Activated naive CD4-positive, alpha-beta T cell treated with anti-CD3 and anti-CD28 coated beads, Interleukin-2, amount 10 ng/mL, durations not matched to agents 7 days and 5 days (primary cell): Measurements from ENCODE around the gene CAMTA1.
"Not testable (repeated sequence)": the region's sequence is repeated elsewhere in the genome, so short reads cannot be mapped to it uniquely, and the experiment has no call there.

Source experiments
- CTCF ChIA-PET: fragments of 350-600 bp; sonication (Branson Sonifier 250); formaldehyde crosslinking; loops from one replicate; lab custom pipeline; 2021; ENCODE audit warnings: antibody characterized with exemption; lab: Charles Lee
- DNase-seq: peaks from one replicate; pipeline ENCODE4 v3.0.0-alpha.2; 2020
- H3K27ac Mint-ChIP-seq: one replicate; pipeline ENCODE4 v1.8.0; 2021; ENCODE audit warnings: mild to moderate bottlenecking, moderate library complexity, mixed read lengths
- H3K27me3 Mint-ChIP-seq: one replicate; pipeline ENCODE4 v1.8.0; 2021; ENCODE audit warnings: mild to moderate bottlenecking, mixed read lengths
- H3K36me3 Mint-ChIP-seq: one replicate; pipeline ENCODE4 v1.8.0; 2021; ENCODE audit warnings: mixed read lengths
- H3K4me1 Mint-ChIP-seq: one replicate; pipeline ENCODE4 v1.8.0; 2021; ENCODE audit warnings: mixed read lengths
- H3K4me3 Mint-ChIP-seq: one replicate; pipeline ENCODE4 v1.8.0; 2021; ENCODE audit warnings: mild to moderate bottlenecking, moderate library complexity, mixed read lengths
- H3K9me3 Mint-ChIP-seq: one replicate; pipeline ENCODE4 v1.8.0; 2021; ENCODE audit warnings: mixed read lengths

The CAMTA1 gene

GRCh38 chr1:7401814-7402547 is 616.7 kb downstream of the CAMTA1 start:
- no peak for DNase-seq
- H3K27ac Mint-ChIP-seq = no peak overlapping the region
- no peaks in the 10 kb centered on the region for H3K36me3 Mint-ChIP-seq
- H3K9me3 Mint-ChIP-seq = no peaks in the 10 kb centered on the region
- H3K4me3 Mint-ChIP-seq = no peak overlapping the region
- CTCF ChIA-PET = no interaction called here
- no peaks in the 10 kb centered on the region for H3K4me1 Mint-ChIP-seq
- peaks cover 4% of the 10 kb centered on the region for H3K27me3 Mint-ChIP-seq

GRCh38 chr1:7402548-7402850 is 617.2 kb downstream of the CAMTA1 start:
- no peak overlapping the region for H3K27ac Mint-ChIP-seq
- no peak overlapping the region for H3K4me3 Mint-ChIP-seq
- no peaks in the 10 kb centered on the region for H3K4me1 Mint-ChIP-seq
- DNase-seq = no peak
- no peaks in the 10 kb centered on the region for H3K9me3 Mint-ChIP-seq
- H3K36me3 Mint-ChIP-seq = no peaks in the 10 kb centered on the region
- H3K27me3 Mint-ChIP-seq = peaks cover 4% of the 10 kb centered on the region
- CTCF ChIA-PET = no interaction called here

- no peaks in the 10 kb centered on the region for H3K36me3 Mint-ChIP-seq
- no peak overlapping the region for H3K27ac Mint-ChIP-seq
- CTCF ChIA-PET = no interaction called here
- no peaks in the 10 kb centered on the region for H3K9me3 Mint-ChIP-seq
- no peak for DNase-seq
- peaks cover 4% of the 10 kb centered on the region for H3K27me3 Mint-ChIP-seq
- no peaks in the 10 kb centered on the region for H3K4me1 Mint-ChIP-seq
- no peak overlapping the region for H3K4me3 Mint-ChIP-seq
These were observed 618.2 kb downstream of the CAMTA1 start for GRCh38 chr1:7403265-7404045.

GRCh38 chr1:7404046-7404742 is 618.9 kb downstream of the CAMTA1 start:
- Mint-ChIP-seq H3K27ac (no peak overlapping the region), H3K4me1 (no peaks in the 10 kb centered on the region), H3K27me3 (peaks cover 4% of the 10 kb centered on the region), H3K4me3 (no peak overlapping the region), H3K36me3 (no peaks in the 10 kb centered on the region), H3K9me3 (no peaks in the 10 kb centered on the region)
- CTCF ChIA-PET = no interaction called here
- DNase-seq = no peak

GRCh38 chr1:7405844-7406500 is 620.7 kb downstream of the CAMTA1 start:
- Mint-ChIP-seq H3K27ac (no peak overlapping the region), H3K36me3 (no peaks in the 10 kb centered on the region), H3K4me1 (no peaks in the 10 kb centered on the region), H3K9me3 (no peaks in the 10 kb centered on the region), H3K4me3 (no peak overlapping the region), H3K27me3 (peaks cover 4% of the 10 kb centered on the region)
- CTCF ChIA-PET = interaction anchor here (0.5 kb wide), 1 partner anchor 15 kb away, joined by 3 read pairs; no protein-coding TSS in a partner anchor
- no peak for DNase-seq

GRCh38 chr1:7406641-7407543 is 621.6 kb downstream of the CAMTA1 start:
- H3K36me3 Mint-ChIP-seq = no peaks in the 10 kb centered on the region
- no peaks in the 10 kb centered on the region for H3K4me1 Mint-ChIP-seq
- CTCF ChIA-PET = no interaction called here
- DNase-seq = no peak
- peaks cover 4% of the 10 kb centered on the region for H3K27me3 Mint-ChIP-seq
- H3K9me3 Mint-ChIP-seq = no peaks in the 10 kb centered on the region
- H3K27ac Mint-ChIP-seq = no peak overlapping the region
- no peak overlapping the region for H3K4me3 Mint-ChIP-seq

- CTCF ChIA-PET = no interaction called here
- no peaks in the 10 kb centered on the region for H3K36me3 Mint-ChIP-seq
- DNase-seq = no peak
- no peaks in the 10 kb centered on the region for H3K27me3 Mint-ChIP-seq
- H3K4me1 Mint-ChIP-seq = no peaks in the 10 kb centered on the region
- no peak overlapping the region for H3K4me3 Mint-ChIP-seq
- H3K9me3 Mint-ChIP-seq = no peaks in the 10 kb centered on the region
- no peak overlapping the region for H3K27ac Mint-ChIP-seq
These were observed 622.3 kb downstream of the CAMTA1 start for GRCh38 chr1:7407544-7407895.

DNA sequence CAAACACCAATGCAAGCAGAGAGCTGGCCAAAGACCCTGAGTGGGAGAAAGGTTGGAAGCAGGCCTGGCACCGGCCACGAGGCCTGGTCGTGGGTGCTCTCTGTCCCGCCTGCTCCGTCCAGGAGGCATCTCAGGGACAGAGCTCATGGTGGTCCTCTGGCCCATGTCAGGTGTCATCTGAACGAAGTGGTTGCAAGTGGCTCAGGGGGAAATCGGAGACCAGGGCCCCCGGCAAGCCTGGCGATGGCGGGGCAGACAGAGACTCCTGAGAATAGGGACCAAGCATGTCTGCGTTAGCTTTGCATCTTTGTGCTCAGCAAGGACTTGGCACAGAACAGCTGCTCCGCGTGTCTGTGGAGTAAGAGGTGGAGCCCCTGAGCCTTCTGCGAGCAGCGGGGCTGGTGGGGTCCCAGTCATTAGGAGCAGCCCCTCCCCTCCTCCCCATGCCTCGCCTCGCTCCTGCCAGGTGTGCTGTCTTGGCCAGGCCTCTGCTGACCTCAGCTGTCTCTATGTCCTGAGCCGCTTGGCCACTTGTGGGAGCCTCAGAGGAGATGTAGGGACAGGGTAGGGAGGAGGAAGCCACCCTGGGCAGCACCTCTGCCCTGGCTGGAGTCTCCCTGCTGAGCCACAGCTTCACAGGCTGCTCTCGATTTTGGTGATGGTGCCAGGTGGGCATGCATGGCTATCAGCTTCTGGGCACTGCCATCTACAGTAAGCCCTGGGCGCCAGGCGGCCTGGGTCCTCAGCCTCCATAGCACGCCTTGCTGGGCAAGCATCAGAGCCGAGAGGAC is 622.9 kb downstream of the CAMTA1 start:
- Mint-ChIP-seq H3K27me3 (no peaks in the 10 kb centered on the region), H3K9me3 (no peaks in the 10 kb centered on the region), H3K4me1 (no peaks in the 10 kb centered on the region), H3K36me3 (no peaks in the 10 kb centered on the region), H3K27ac (no peak overlapping the region), H3K4me3 (no peak overlapping the region)
- CTCF ChIA-PET = no interaction called here
- DNase-seq = no peak

DNA sequence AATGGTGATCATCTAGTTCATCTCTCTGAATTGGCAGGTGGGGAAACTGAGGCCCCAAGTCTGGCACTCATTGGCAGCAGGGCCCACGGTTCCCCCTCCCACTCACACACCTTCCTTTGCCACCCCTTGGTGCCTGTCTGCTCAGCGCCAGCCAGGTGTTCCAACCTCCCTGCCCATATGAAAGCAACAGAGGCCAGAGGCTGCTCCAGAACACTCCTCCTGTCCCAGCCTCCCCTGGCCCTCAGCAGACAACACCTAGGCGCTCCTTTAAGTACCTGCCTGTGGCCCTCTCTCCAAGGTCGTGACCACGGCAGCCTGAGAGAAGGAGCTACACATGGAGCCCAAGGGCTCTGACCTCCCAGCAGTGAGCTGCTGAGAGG is 623.5 kb downstream of the CAMTA1 start:
- H3K9me3 Mint-ChIP-seq = no peaks in the 10 kb centered on the region
- no peaks in the 10 kb centered on the region for H3K36me3 Mint-ChIP-seq
- DNase-seq = no peak
- no peak overlapping the region for H3K27ac Mint-ChIP-seq
- CTCF ChIA-PET = no interaction called here
- H3K27me3 Mint-ChIP-seq = no peaks in the 10 kb centered on the region
- no peaks in the 10 kb centered on the region for H3K4me1 Mint-ChIP-seq
- H3K4me3 Mint-ChIP-seq = no peak overlapping the region

GRCh38 chr1:7409278-7409677 is 624.0 kb downstream of the CAMTA1 start:
- no peak for DNase-seq
- Mint-ChIP-seq H3K4me3 (no peak overlapping the region), H3K27ac (no peak overlapping the region), H3K27me3 (no peaks in the 10 kb centered on the region), H3K36me3 (no peaks in the 10 kb centered on the region), H3K4me1 (no peaks in the 10 kb centered on the region), H3K9me3 (no peaks in the 10 kb centered on the region)
- CTCF ChIA-PET = no interaction called here

DNA sequence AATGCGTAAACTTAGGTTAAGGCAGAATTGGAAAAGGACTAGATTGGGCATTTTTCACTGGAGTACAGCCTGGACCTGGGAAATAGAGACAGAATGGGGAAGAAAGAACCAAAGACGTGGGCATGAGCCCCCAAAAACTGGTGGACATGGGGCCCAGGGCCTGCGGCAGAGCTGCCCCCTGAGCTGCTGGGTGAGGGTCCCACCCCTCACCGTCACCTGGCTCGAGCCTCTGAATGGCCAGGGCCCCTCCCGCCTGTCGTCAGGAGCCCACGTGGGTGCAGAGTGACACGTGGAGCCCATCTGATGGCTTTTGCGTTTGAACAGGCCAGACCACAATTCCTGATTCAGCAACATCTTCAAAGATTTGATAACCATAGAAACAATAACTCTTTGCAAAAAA is 624.9 kb downstream of the CAMTA1 start:
- DNase-seq = no peak
- H3K4me1 Mint-ChIP-seq = no peaks in the 10 kb centered on the region
- no peaks in the 10 kb centered on the region for H3K9me3 Mint-ChIP-seq
- no peaks in the 10 kb centered on the region for H3K27me3 Mint-ChIP-seq
- H3K4me3 Mint-ChIP-seq = no peak overlapping the region
- no peak overlapping the region for H3K27ac Mint-ChIP-seq
- no peaks in the 10 kb centered on the region for H3K36me3 Mint-ChIP-seq
- CTCF ChIA-PET = no interaction called here

DNA sequence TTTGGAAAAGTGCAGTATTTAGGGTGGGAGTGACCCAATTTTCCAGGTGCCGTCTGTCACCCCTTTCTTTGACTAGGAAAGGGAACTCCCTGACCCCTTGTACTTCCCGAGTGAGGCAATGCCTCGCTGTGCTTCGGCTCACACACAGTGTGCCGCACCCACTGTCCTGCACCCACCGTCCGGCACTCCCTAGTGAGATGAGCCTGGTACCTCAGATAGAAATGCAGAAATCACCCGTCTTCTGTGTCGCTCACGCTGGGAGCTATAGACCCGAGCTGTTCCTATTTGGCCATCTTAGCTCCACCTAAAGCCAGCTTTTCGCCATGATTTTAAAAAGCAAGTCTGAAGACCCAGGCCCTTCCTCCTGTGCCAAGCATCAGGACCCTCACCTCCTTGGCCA is 632.4 kb downstream of the CAMTA1 start:
- H3K4me3 Mint-ChIP-seq, H3K27me3 Mint-ChIP-seq, H3K4me1 Mint-ChIP-seq, DNase-seq, CTCF ChIA-PET, H3K36me3 Mint-ChIP-seq: not testable (repeated sequence)
- Mint-ChIP-seq H3K9me3 (peaks cover 16% of the 10 kb centered on the region), H3K27ac (peak overlapping the region; percentile 42)

- Mint-ChIP-seq H3K36me3 (no peaks in the 10 kb centered on the region), H3K4me1 (no peaks in the 10 kb centered on the region), H3K27ac (no peak overlapping the region), H3K4me3 (no peak overlapping the region), H3K9me3 (peaks cover 16% of the 10 kb centered on the region), H3K27me3 (no peaks in the 10 kb centered on the region)
- DNase-seq = no peak
- CTCF ChIA-PET = no interaction called here
These were observed 633.3 kb downstream of the CAMTA1 start for GRCh38 chr1:7418442-7419080.
